Tibial nerve (tissue), 4 donors: ENCODE measurements around the gene CDK5RAP3. TPM values are rescaled to one million over a fixed set of nuclear protein-coding genes. Genes with fewer than 3 reads are reported as not detected.

Experiments used
- DNase-seq, 2 donors: peaks; one replicate each; pipeline ENCODE4 v3.0.0-alpha.2; 2019; ENCODE audit warnings: low spot score in 2 of 2
- H3K27ac ChIP-seq, 4 donors: fragments of 200-600 bp; sonication (generic) in 3 of 4; one replicate each; pipeline ENCODE4 v1.5.1; 2017 to 2019; ENCODE audit warnings: mild to moderate bottlenecking in 1 of 4
- H3K27me3 ChIP-seq, 2 donors: fragments of 200-600 bp; sonication (generic) in 1 of 2; one replicate each; pipeline versions ENCODE4 v1.5.1 to v1.6.0; 2017 to 2019
- H3K36me3 ChIP-seq, 3 donors: fragments of 200-600 bp; sonication (generic); one replicate each; pipeline ENCODE4 v1.5.1; 2018 to 2019
- H3K4me1 ChIP-seq, 4 donors: fragments of 200-600 bp; sonication (generic) in 3 of 4; one replicate each; pipeline ENCODE4 v1.5.1; 2017 to 2019
- H3K4me3 ChIP-seq, 4 donors: fragments of 200-600 bp; sonication (generic) in 3 of 4; one replicate each; pipeline ENCODE4 v1.5.1; 2017 to 2019; ENCODE audit warnings: mild to moderate bottlenecking in 1 of 4, moderate library complexity in 1 of 4
- H3K9me3 ChIP-seq, 4 donors: fragments of 200-600 bp; sonication (generic) in 3 of 4; one replicate each; pipeline ENCODE4 v1.5.1; 2017 to 2019
- CTCF ChIP-seq, 5 experiments: fragments of 200-600 bp in 3 of 5; fragments of 450-650 bp in 2 of 5; sonication (generic) in 3 of 5; IDR thresholded peaks; one replicate each; pipeline ENCODE4 v1.5.1; 2016 to 2019; ENCODE audit warnings: antibody characterized with exemption in 5 of 5, mild to moderate bottlenecking in 3 of 5, moderate library complexity in 2 of 5
- EP300 ChIP-seq, 2 donors: sonication (generic); formaldehyde crosslinking; IDR thresholded peaks; one replicate each; pipeline ENCODE4 v1.6.1; 2017; ENCODE audit warnings: antibody characterized with exemption in 2 of 2, mild to moderate bottlenecking in 1 of 2
- POLR2A ChIP-seq, 2 donors: fragments of 450-650 bp; IDR thresholded peaks; one replicate each; pipeline ENCODE4 v1.6.1; 2017; ENCODE audit warnings: antibody characterized with exemption in 2 of 2, mild to moderate bottlenecking in 2 of 2, moderate library complexity in 2 of 2
- WGBS, 2 donors: methylation state at CpG; one replicate each; pipeline ENCODE4 v1.1.5; 2018; 5-methylcytosine and 5-hydroxymethylcytosine counted together
- total RNA-seq, 4 donors: library from RNA; depleted of rRNA; stranded (reverse); fragments of >200 nt; gene quantifications; one replicate each; pipeline ENCODE4 v1.1.0, GENCODE V29; 2016

Gene CDK5RAP3
- total RNA-seq, 4 donors from 2014 or later: 163 to 310 (median 200) TPM

- Histone ChIP-seq H3K4me3 (peak overlapping the region in 1 of 4 donors; percentile 4), H3K27me3 (no peaks in the 10 kb centered on the region), H3K4me1 (peaks cover 0 to 29% (median 16%) of the 10 kb centered on the region in 4 donors), H3K9me3 (no peaks in the 10 kb centered on the region), H3K27ac (peak overlapping the region; percentile 3 to 94 (median 66)), H3K36me3 (no peaks in the 10 kb centered on the region)
- WGBS, 2 donors: 12 to 21% methylated on average over 4 of the region's 4 CpGs
- no peak for DNase-seq
- TF ChIP-seq CTCF (IDR thresholded peaks at IDR 0.05): no peak
- no peak for TF ChIP-seq POLR2A (IDR thresholded peaks at IDR 0.05)
- peak in 1 of 2 donors; percentile 83 for TF ChIP-seq EP300 (IDR thresholded peaks at IDR 0.05)
Observed at GRCh38 chr17:48002266-48002915, 31.5 kb downstream of the CDK5RAP3 start.

GRCh38 chr17:48002916-48003416, 32.1 kb downstream of the CDK5RAP3 start:
- WGBS, 2 donors: 43 to 44% methylated on average over 7 of the region's 7 CpGs
- Histone ChIP-seq H3K4me1 (peaks cover 0 to 29% (median 16%) of the 10 kb centered on the region in 4 donors), H3K27ac (peak overlapping the region; percentile 3 to 94 (median 66))

GRCh38 chr17:48003417-48004151, 32.7 kb downstream of the CDK5RAP3 start:
- 60 to 61% methylated on average over 14 to 17 of the region's 17 CpGs for WGBS, 2 donors
- no peak for DNase-seq

More at GRCh38 chr17:48002916-48003416, 32.1 kb downstream of the CDK5RAP3 start:
- Histone ChIP-seq H3K36me3 (no peaks in the 10 kb centered on the region), H3K27me3 (no peaks in the 10 kb centered on the region), H3K9me3 (no peaks in the 10 kb centered on the region), H3K4me3 (no peak overlapping the region)
- DNase-seq: no peak
- TF ChIP-seq POLR2A (IDR thresholded peaks at IDR 0.05): no peak
- no peak for TF ChIP-seq EP300 (IDR thresholded peaks at IDR 0.05)
- no peak for TF ChIP-seq CTCF (IDR thresholded peaks at IDR 0.05)

GRCh38 chr17:48004983-48005382, 34.1 kb downstream of the CDK5RAP3 start:
- TF ChIP-seq EP300 (IDR thresholded peaks at IDR 0.05) (no peak), CTCF (IDR thresholded peaks at IDR 0.05) (no peak), POLR2A (IDR thresholded peaks at IDR 0.05) (no peak)
- H3K36me3 ChIP-seq: no peaks in the 10 kb centered on the region
- peaks cover 0 to 29% (median 16%) of the 10 kb centered on the region in 4 donors for H3K4me1 ChIP-seq
- WGBS, 2 donors: 48 to 67% methylated on average over 3 of the region's 3 CpGs
- H3K27me3 ChIP-seq: no peaks in the 10 kb centered on the region
- no peak overlapping the region for H3K4me3 ChIP-seq
- no peak for DNase-seq
- H3K9me3 ChIP-seq: no peaks in the 10 kb centered on the region
- peak overlapping the region in 1 of 4 donors; percentile 1 for H3K27ac ChIP-seq

More at GRCh38 chr17:48003417-48004151, 32.7 kb downstream of the CDK5RAP3 start:
- Histone ChIP-seq H3K36me3 (no peaks in the 10 kb centered on the region), H3K9me3 (no peaks in the 10 kb centered on the region), H3K4me1 (peaks cover 0 to 29% (median 16%) of the 10 kb centered on the region in 4 donors), H3K27ac (peak overlapping the region in 3 of 4 donors; percentile 52 to 94 (median 80)), H3K27me3 (no peaks in the 10 kb centered on the region), H3K4me3 (no peak overlapping the region)
- no peak for TF ChIP-seq POLR2A (IDR thresholded peaks at IDR 0.05)
- no peak for TF ChIP-seq CTCF (IDR thresholded peaks at IDR 0.05)
- TF ChIP-seq EP300 (IDR thresholded peaks at IDR 0.05): no peak
